ENCODE results near the gene PGBD4. TPM values are rescaled to one million over a fixed set of nuclear protein-coding genes. Genes with fewer than 3 reads are reported as not detected.

Gene PGBD4
- total RNA-seq, 4 donors from 2014 or later, result 0.57 to 2.1 (median 0.95) TPM

- TF ChIP-seq CTCF (IDR thresholded peaks at IDR 0.05; ENCODE audit: low read depth), result no peak
These were observed 24.6 kb downstream of the PGBD4 start for GRCh38 chr15:34126522-34126921.

GRCh38 chr15:34128898-34129297 lies 27.0 kb downstream of the PGBD4 start:
- no peak for TF ChIP-seq CTCF (IDR thresholded peaks at IDR 0.05; ENCODE audit: low read depth)

GRCh38 chr15:34132881-34133280 lies 31.0 kb downstream of the PGBD4 start:
- no peak for TF ChIP-seq CTCF (IDR thresholded peaks at IDR 0.05; ENCODE audit: low read depth)

GRCh38 chr15:34133511-34133910 lies 31.6 kb downstream of the PGBD4 start:
- no peak for TF ChIP-seq CTCF (IDR thresholded peaks at IDR 0.05; ENCODE audit: low read depth)

- no peak for TF ChIP-seq CTCF (IDR thresholded peaks at IDR 0.05; ENCODE audit: low read depth)
These were observed 45.7 kb downstream of the PGBD4 start for GRCh38 chr15:34147371-34148140.

- TF ChIP-seq CTCF (IDR thresholded peaks at IDR 0.05; ENCODE audit: low read depth), result no peak
These were observed 52.9 kb downstream of the PGBD4 start for GRCh38 chr15:34154725-34155204.

- no peak for TF ChIP-seq CTCF (IDR thresholded peaks at IDR 0.05; ENCODE audit: low read depth)
These were observed 54.0 kb downstream of the PGBD4 start for GRCh38 chr15:34155859-34156258.

Other genes with a start within 250 kb of the PGBD4 start
- not detected for gene CHRM5, start 133.6 kb upstream of the PGBD4 start, total RNA-seq
- gene AVEN, start 62.9 kb upstream of the PGBD4 start, total RNA-seq, result 10 to 100 TPM in 3 of 4 donors, 1 to 10 TPM in 1; 8.5 to 26.1 (median 17.5) TPM
- 10 to 100 TPM; 41.8 to 62.8 (median 44.5) TPM for gene EMC7, start 221 bp upstream of the PGBD4 start, total RNA-seq
- 10 to 100 TPM; 45.4 to 59.0 (median 55.9) TPM for gene KATNBL1, start 108.0 kb downstream of the PGBD4 start, total RNA-seq
- 100 to 1,000 TPM; 142 to 180 (median 156) TPM for gene EMC4, start 122.9 kb downstream of the PGBD4 start, total RNA-seq
- gene SLC12A6, start 235.7 kb downstream of the PGBD4 start, total RNA-seq, result 10 to 100 TPM; 22.0 to 58.0 (median 27.1) TPM
- gene NOP10, start 241.1 kb downstream of the PGBD4 start, total RNA-seq, result 100 to 1,000 TPM in 3 of 4 donors, 10 to 100 TPM in 1; 82.7 to 244 (median 166) TPM
- not detected for gene NUTM1, start 241.2 kb downstream of the PGBD4 start, total RNA-seq